ENCODE results near the gene GRAMD4. TPM values are rescaled to one million over a fixed set of nuclear protein-coding genes. Genes with fewer than 3 reads are reported as not detected.
A peak's percentile ranks its signal among the peaks of the same experiment; 100 is the strongest.

Gene GRAMD4
- total RNA-seq, 2 donors from 2014 or later: 118 to 141 TPM

- DNase-seq: peak; percentile 46
These were observed 51.7 kb downstream of the GRAMD4 start for GRCh38 chr22:46671824-46672432.

DNA sequence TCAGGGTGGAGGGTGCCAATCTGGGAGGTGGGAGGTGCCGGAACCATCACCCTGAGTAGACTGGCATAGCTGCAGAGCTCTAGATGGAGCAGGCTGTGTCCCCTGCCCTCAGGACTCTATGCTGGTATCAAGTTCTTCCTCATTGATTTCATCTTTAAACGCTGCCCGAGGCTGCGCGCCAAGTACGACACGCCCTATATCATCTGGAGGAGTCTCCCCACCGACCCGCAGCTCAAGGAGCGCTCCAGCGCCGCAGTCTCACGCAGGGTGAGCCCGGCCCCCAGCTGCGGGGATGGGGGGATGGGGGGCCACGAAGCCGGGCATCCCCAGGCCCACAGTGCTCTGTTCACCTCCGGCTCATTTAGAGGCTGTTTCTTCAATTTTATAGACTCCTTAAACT is 52.5 kb downstream of the GRAMD4 start:
- TF ChIP-seq, protein P1, sequence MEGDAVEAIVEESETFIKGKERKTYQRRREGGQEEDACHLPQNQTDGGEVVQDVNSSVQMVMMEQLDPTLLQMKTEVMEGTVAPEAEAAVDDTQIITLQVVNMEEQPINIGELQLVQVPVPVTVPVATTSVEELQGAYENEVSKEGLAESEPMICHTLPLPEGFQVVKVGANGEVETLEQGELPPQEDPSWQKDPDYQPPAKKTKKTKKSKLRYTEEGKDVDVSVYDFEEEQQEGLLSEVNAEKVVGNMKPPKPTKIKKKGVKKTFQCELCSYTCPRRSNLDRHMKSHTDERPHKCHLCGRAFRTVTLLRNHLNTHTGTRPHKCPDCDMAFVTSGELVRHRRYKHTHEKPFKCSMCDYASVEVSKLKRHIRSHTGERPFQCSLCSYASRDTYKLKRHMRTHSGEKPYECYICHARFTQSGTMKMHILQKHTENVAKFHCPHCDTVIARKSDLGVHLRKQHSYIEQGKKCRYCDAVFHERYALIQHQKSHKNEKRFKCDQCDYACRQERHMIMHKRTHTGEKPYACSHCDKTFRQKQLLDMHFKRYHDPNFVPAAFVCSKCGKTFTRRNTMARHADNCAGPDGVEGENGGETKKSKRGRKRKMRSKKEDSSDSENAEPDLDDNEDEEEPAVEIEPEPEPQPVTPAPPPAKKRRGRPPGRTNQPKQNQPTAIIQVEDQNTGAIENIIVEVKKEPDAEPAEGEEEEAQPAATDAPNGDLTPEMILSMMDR (IDR thresholded peaks at IDR 0.05): no peak
- Histone ChIP-seq H3K4me1 (peaks cover 5% of the 10 kb centered on the region), H3K9me3 (no peaks in the 10 kb centered on the region), H3K36me3 (no peaks in the 10 kb centered on the region), H3K27ac (no peak overlapping the region), H3K27me3 (no peaks in the 10 kb centered on the region), H3K9ac (ENCODE audit: low read depth in 2 of 2, low read length in 2 of 2) (no peak overlapping the region), H3K4me3 (no peak overlapping the region)
- peak; percentile 78 for DNase-seq
- intact Hi-C loops (cut with DNase I): loop anchor here (5.0 kb wide), 1 partner anchor 90 kb away; no protein-coding TSS in a partner anchor

More at GRCh38 chr22:46671824-46672432, 51.7 kb downstream of the GRAMD4 start:
- no peak overlapping the region for H3K9ac ChIP-seq (ENCODE audit: low read depth in 2 of 2, low read length in 2 of 2)
- H3K27me3 ChIP-seq: no peaks in the 10 kb centered on the region
- no peaks in the 10 kb centered on the region for H3K9me3 ChIP-seq
- intact Hi-C loops (cut with DNase I): loop anchor here (5.0 kb wide), 1 partner anchor 90 kb away; no protein-coding TSS in a partner anchor
- TF ChIP-seq, protein P1 (IDR thresholded peaks at IDR 0.05): no peak
- H3K4me1 ChIP-seq: peaks cover 5% of the 10 kb centered on the region
- H3K4me3 ChIP-seq: no peak overlapping the region
- H3K27ac ChIP-seq: no peak overlapping the region
- H3K36me3 ChIP-seq: no peaks in the 10 kb centered on the region

- no peak overlapping the region for H3K4me3 ChIP-seq
- H3K4me1 ChIP-seq: peaks cover 5% of the 10 kb centered on the region
- DNase-seq: no peak
- TF ChIP-seq, protein P1 (IDR thresholded peaks at IDR 0.05): no peak
- H3K9ac ChIP-seq (ENCODE audit: low read depth in 2 of 2, low read length in 2 of 2): no peak overlapping the region
- intact Hi-C loops (cut with DNase I): loop anchor here (5.0 kb wide), 1 partner anchor 91 kb away; no protein-coding TSS in a partner anchor
- H3K27me3 ChIP-seq: no peaks in the 10 kb centered on the region
- no peaks in the 10 kb centered on the region for H3K9me3 ChIP-seq
- H3K36me3 ChIP-seq: no peaks in the 10 kb centered on the region
- no peak overlapping the region for H3K27ac ChIP-seq
These were observed 53.0 kb downstream of the GRAMD4 start for GRCh38 chr22:46673205-46673604.

- no peaks in the 10 kb centered on the region for H3K36me3 ChIP-seq
- intact Hi-C loops (cut with DNase I): loop anchor here (5.0 kb wide), 1 partner anchor 91 kb away; no protein-coding TSS in a partner anchor
- no peak for DNase-seq
- H3K27me3 ChIP-seq: no peaks in the 10 kb centered on the region
- H3K9ac ChIP-seq (ENCODE audit: low read depth in 2 of 2, low read length in 2 of 2): no peak overlapping the region
- peaks cover 5% of the 10 kb centered on the region for H3K4me1 ChIP-seq
- H3K9me3 ChIP-seq: no peaks in the 10 kb centered on the region
- TF ChIP-seq, protein P1 (IDR thresholded peaks at IDR 0.05): no peak
- no peak overlapping the region for H3K27ac ChIP-seq
- H3K4me3 ChIP-seq: no peak overlapping the region
These were observed 53.6 kb downstream of the GRAMD4 start for GRCh38 chr22:46673662-46674236.

- Histone ChIP-seq H3K9me3 (no peaks in the 10 kb centered on the region), H3K36me3 (no peaks in the 10 kb centered on the region), H3K4me1 (peaks cover 5% of the 10 kb centered on the region), H3K9ac (ENCODE audit: low read depth in 2 of 2, low read length in 2 of 2) (peak overlapping the region in 1 of 2 donors; percentile 50), H3K27me3 (no peaks in the 10 kb centered on the region), H3K4me3 (no peak overlapping the region), H3K27ac (no peak overlapping the region)
- no peak for DNase-seq
- TF ChIP-seq, protein P1 (IDR thresholded peaks at IDR 0.05): no peak
- intact Hi-C loops (cut with DNase I): loop anchor here (5.0 kb wide), 1 partner anchor 92 kb away; no protein-coding TSS in a partner anchor
These were observed 54.2 kb downstream of the GRAMD4 start for GRCh38 chr22:46674367-46674781.
